GM12865 (cell line): Measurements from ENCODE around the gene ACADVL.
"Not testable (repeated sequence)": the region's sequence is repeated elsewhere in the genome, so short reads cannot be mapped to it uniquely, and the experiment has no call there.

Experiments used
- DNase-seq: peaks from one replicate; pipeline ENCODE4 v3.0.0; 2010; ENCODE audit warnings: low read depth
- H3K4me3 ChIP-seq: 2 replicates; pipeline ENCODE4 v1.5.1; 2011; ENCODE audit warnings: mild to moderate bottlenecking, low read depth, low read length, control low read depth
- CTCF ChIP-seq: IDR thresholded peaks from 2 replicates; pipeline ENCODE4 v1.5.1; 2011; ENCODE audit warnings: low read length, control low read depth, low read depth, inconsistent platforms; ENCODE audit not compliant: insufficient read depth; ENCODE audit errors: missing control alignments

ACADVL gene

DNA sequence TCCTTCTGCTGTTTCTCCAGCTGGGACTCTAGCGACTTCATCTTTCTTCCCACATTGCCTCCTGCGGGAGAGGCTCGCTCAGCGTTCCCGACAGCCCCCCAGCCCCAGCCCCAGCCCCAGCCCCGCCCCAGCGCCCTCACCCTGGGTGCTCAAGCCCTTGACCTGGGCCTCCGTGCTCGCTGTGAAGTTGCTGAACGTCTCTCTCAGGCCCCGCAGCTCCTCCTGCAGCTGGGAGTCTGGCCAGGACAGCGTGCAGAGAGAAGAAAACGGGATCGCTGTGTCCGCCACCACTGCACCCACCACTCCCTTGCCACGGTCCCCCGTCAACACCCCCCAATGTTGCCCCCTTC lies 42.9 kb upstream of the ACADVL start:
- no peak for DNase-seq
- no peak overlapping the region for H3K4me3 ChIP-seq
- TF ChIP-seq CTCF, result no peak

DNA sequence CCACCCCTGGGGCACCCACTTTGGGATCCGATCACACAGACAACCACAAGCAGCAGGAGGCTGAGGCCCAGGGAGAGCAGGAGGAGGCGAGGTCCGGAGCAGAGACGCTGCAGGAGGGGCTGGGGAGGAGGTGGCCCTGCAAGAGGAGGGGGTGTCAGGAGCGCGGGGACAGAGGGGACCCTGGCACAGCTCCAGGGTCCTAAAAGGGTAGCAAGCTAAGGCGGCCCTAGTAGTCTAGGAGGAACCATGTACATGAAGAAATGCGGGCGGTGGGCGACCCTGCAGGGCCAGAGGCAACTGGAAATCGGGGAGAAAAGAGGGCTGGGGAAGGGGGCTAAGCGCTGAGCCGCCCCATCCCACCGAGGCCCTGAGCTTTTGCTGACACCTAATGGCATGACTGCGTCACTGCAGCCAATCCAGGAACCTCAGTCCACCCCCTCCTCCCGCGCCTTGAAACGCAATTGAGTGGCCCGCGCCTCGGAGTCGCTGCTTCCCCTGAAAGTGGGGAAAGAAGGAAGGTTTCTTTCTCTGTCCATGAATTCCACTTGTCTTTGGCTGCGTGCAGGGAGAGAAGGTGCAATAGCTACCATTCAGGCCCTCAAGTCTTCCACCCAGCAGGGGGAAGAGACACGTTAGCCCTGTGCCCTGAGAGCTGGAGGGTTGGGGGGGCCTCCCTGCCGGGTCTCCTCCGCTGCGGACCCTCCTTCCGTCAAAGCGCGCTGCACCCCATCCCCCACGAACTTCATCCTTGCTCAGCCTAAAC lies 42.4 kb upstream of the ACADVL start:
- no peak overlapping the region for H3K4me3 ChIP-seq
- TF ChIP-seq CTCF, result peak; percentile 88
- DNase-seq, result peak; percentile 53

DNA sequence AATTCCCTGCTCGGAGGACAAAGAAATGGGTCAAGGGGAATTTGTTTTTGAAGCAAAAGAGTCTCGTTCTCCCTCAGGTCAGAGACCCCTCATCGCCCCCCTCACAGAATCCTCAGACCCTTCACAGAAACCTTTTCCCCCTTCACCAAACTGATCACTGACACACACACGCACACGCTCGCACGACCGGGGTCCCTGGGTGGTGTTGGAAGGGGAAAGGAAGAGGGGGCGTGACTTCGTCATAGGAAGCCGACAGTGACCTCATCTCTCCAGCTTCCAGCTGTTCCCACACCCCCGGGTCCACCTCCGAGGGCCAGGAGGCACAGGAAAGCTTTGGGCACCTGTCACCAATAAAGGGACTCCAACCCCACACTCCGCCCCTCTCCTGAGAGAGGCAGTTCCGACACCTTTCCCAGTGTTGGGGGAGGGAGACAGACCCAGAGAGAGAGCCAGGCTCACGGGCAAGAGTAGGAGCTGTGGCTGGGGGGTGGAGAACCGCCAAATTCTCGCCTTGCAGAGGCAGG lies 41.7 kb upstream of the ACADVL start:
- no peak for TF ChIP-seq CTCF

DNA sequence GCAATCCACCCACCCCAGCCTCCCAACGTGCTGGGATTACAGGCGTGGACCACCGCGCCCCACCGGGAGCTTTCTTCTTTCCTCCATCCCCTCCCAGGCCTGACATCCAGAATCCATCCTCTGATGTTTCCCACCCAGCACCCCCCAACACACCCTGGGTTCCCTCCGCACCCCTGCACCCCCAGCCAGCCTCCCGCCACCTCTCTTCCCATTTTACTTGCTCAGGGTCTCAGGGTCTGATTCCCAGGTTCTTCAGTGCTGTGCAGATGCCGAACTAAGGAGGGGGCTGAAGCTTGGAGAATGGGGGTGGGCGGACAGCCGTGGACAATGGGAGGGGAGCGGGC lies 40.8 kb upstream of the ACADVL start:
- no peak overlapping the region for H3K4me3 ChIP-seq
- no peak for TF ChIP-seq CTCF
- DNase-seq, result no peak

More for the DNA sequence above, 41.7 kb upstream of the ACADVL start:
- no peak for DNase-seq
- H3K4me3 ChIP-seq, result no peak overlapping the region

- no peak for DNase-seq
- H3K4me3 ChIP-seq, result no peak within 1 kb of the TSS
- TF ChIP-seq CTCF, result no peak
These were observed 40.2 kb upstream of the ACADVL start, which contains the start of gene ASGR1 for GRCh38 chr17:7179317-7180254. Gene ASGR1 (minus strand): TSS chr17:7179370. CDS start chr17:7178563, 807 bp downstream.

DNA sequence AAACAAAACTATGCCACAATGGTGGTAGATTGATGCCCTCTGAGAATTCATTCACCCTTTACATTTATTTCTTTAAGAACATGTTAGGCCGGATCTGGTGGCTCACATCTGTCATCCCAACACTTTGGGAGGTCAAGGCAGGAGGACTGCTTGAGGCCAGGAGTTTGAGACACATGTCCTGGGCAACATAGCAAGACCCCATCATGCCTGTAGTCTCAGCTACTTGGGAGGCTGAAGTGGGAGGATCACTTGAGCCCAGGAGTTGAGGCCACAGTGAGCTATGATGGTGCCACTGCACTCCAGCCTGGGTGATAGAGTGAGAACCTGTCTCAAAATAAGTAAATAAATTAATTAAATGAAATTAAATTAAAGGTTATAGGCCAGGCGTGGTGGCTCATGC lies 37.6 kb upstream of the ACADVL start:
- H3K4me3 ChIP-seq, DNase-seq: not testable (repeated sequence)

- no peak for DNase-seq
- no peak for TF ChIP-seq CTCF
These were observed 36.2 kb upstream of the ACADVL start for GRCh38 chr17:7183433-7184090.

More at GRCh38 chr17:7183433-7184090, 36.2 kb upstream of the ACADVL start:
- H3K4me3 ChIP-seq, result no peak overlapping the region
